Hepatocyte (in vitro differentiated cells): ENCODE measurements around the gene ITGB1BP1. TPM values are rescaled to one million over a fixed set of nuclear protein-coding genes. Genes with fewer than 3 reads are reported as not detected.

Experiments
- DNase-seq: peaks from one replicate; pipeline ENCODE4 v3.0.0-alpha.2; 2016; ENCODE audit warnings: low spot score
- H2AFZ ChIP-seq: fragments of 200-600 bp; sonication (generic); 2 replicates; pipeline ENCODE4 v1.6.0; 2016; ENCODE audit warnings: antibody characterized with exemption, mild to moderate bottlenecking
- H3K27ac ChIP-seq: fragments of 200-600 bp; sonication (generic); 2 replicates; pipeline ENCODE4 v1.5.1; 2016; ENCODE audit warnings: mild to moderate bottlenecking
- H3K27me3 ChIP-seq: fragments of 200-600 bp; sonication (generic); 2 replicates; pipeline ENCODE4 v1.6.1; 2016
- H3K36me3 ChIP-seq: fragments of 200-600 bp; sonication (generic); replicated peaks from 2 replicates; pipeline ENCODE4 v1.5.1; 2016; ENCODE audit warnings: low read depth; ENCODE audit not compliant: insufficient read depth
- H3K4me1 ChIP-seq: fragments of 200-600 bp; sonication (generic); 2 replicates; pipeline ENCODE4 v1.5.1; 2016; ENCODE audit warnings: mild to moderate bottlenecking, moderate library complexity; ENCODE audit not compliant: insufficient read depth
- H3K4me2 ChIP-seq: fragments of 200-600 bp; sonication (generic); 2 replicates; pipeline ENCODE4 v1.6.0; 2016
- H3K4me3 ChIP-seq: fragments of 200-600 bp; sonication (generic); 2 replicates; pipeline ENCODE4 v1.5.1; 2016; ENCODE audit warnings: mild to moderate bottlenecking
- H3K79me2 ChIP-seq: fragments of 200-600 bp; sonication (generic); 2 replicates; pipeline ENCODE4 v1.6.0; 2017; ENCODE audit warnings: mild to moderate bottlenecking
- H3K9me2 ChIP-seq: fragments of 200-600 bp; sonication (generic); replicated peaks from 2 replicates; pipeline ENCODE4 v1.6.0; 2017; ENCODE audit warnings: mild to moderate bottlenecking; ENCODE audit not compliant: insufficient read depth
- H3K9me3 ChIP-seq: fragments of 200-600 bp; sonication (generic); 2 replicates; pipeline ENCODE4 v1.5.1; 2016; ENCODE audit warnings: low read depth, mild to moderate bottlenecking
- H4K20me1 ChIP-seq: fragments of 200-600 bp; sonication (generic); 2 replicates; pipeline ENCODE4 v1.6.0; 2016; ENCODE audit warnings: mild to moderate bottlenecking; ENCODE audit not compliant: insufficient read depth, poor library complexity, severe bottlenecking
- CTCF ChIP-seq: fragments of 200-600 bp; sonication (generic); IDR thresholded peaks from 2 replicates; pipeline ENCODE4 v1.5.1; 2016; ENCODE audit warnings: antibody characterized with exemption, mild to moderate bottlenecking; ENCODE audit not compliant: poor library complexity
- EZH2 ChIP-seq: fragments of 200-600 bp; sonication (generic); IDR thresholded peaks from 2 replicates; pipeline ENCODE4 v1.6.1; 2016; ENCODE audit warnings: antibody characterized with exemption, mild to moderate bottlenecking, borderline replicate concordance
- EZH2phosphoT487 ChIP-seq: fragments of 200-600 bp; sonication (generic); IDR thresholded peaks from one replicate; pipeline ENCODE4 v1.6.1; 2018; ENCODE audit warnings: antibody characterized with exemption, mild to moderate bottlenecking, low read depth, moderate library complexity; ENCODE audit not compliant: unreplicated experiment, severe bottlenecking
- WGBS: methylation state at CpG from one replicate; pipeline ENCODE4 v1.1.6; 2016; ENCODE audit warnings: low lambda C conversion rate; ENCODE audit errors: missing lambda C conversion rate; 5-methylcytosine and 5-hydroxymethylcytosine counted together
- polyA plus RNA-seq: library from polyadenylated mRNA; unstranded; fragments of >200 nt; fragmentation: Nextera tagmentation; extraction: Ambion mirVana; gene quantifications from 2 replicates; pipeline ENCODE4 v1.2.1, GENCODE V29; 2016
- total RNA-seq: library from RNA; depleted of rRNA; stranded (reverse); fragments of >200 nt; gene quantifications from 2 replicates; pipeline ENCODE4 v1.2.3, GENCODE V29; 2014

ITGB1BP1 gene
- total and polyA plus RNA-seq, 2 experiments from 2014 or later = 17.4 to 51.8 TPM

- H3K9me3 ChIP-seq = no peaks in the 10 kb centered on the region
- H3K4me3 ChIP-seq = peak overlapping the region; percentile 72
- no peak for DNase-seq
- no peaks in the 10 kb centered on the region for H3K36me3 ChIP-seq
- peaks cover 20% of the 10 kb centered on the region for H3K4me1 ChIP-seq
- H3K4me2 ChIP-seq = peak overlapping the region; percentile 94
- no peaks in the 10 kb centered on the region for H3K27me3 ChIP-seq
- H4K20me1 ChIP-seq = no peaks in the 10 kb centered on the region
- no peak for TF ChIP-seq CTCF
- no peak for TF ChIP-seq EZH2phosphoT487
- TF ChIP-seq EZH2 = no peak
- H3K9me2 ChIP-seq = no peaks in the 10 kb centered on the region
- peak overlapping the region; percentile 88 for H3K27ac ChIP-seq
- H2AFZ ChIP-seq = peak overlapping the region; percentile 90
- WGBS = 64% methylated on average over 11 of the region's 11 CpGs
- peaks cover 47% of the 10 kb centered on the region for H3K79me2 ChIP-seq
Measured at GRCh38 chr2:9424447-9425164, 1.3 kb upstream of the ITGB1BP1 start.

- peak overlapping the region; percentile 90 for H2AFZ ChIP-seq
- no peaks in the 10 kb centered on the region for H3K9me3 ChIP-seq
- H3K4me3 ChIP-seq = peak overlapping the region; percentile 72
- no peaks in the 10 kb centered on the region for H3K27me3 ChIP-seq
- no peak for DNase-seq
- peak overlapping the region; percentile 88 for H3K27ac ChIP-seq
- H3K4me2 ChIP-seq = peak overlapping the region; percentile 94
- peaks cover 20% of the 10 kb centered on the region for H3K4me1 ChIP-seq
- no peak for TF ChIP-seq EZH2phosphoT487
- no peak for TF ChIP-seq EZH2
- 1% methylated on average over 18 of the region's 21 CpGs for WGBS
- H3K79me2 ChIP-seq = peaks cover 54% of the 10 kb centered on the region
- no peaks in the 10 kb centered on the region for H3K9me2 ChIP-seq
- H4K20me1 ChIP-seq = no peaks in the 10 kb centered on the region
- H3K36me3 ChIP-seq = no peaks in the 10 kb centered on the region
Measured at GRCh38 chr2:9423922-9424272, 569 bp upstream of the ITGB1BP1 start.

GRCh38 chr2:9422321-9423099, 818 bp downstream of the ITGB1BP1 start:
- Histone ChIP-seq H3K79me2 (peaks cover 68% of the 10 kb centered on the region), H3K4me2 (peak overlapping the region; percentile 98), H3K9me2 (no peaks in the 10 kb centered on the region), H3K4me1 (peaks cover 20% of the 10 kb centered on the region), H3K36me3 (no peaks in the 10 kb centered on the region), H4K20me1 (no peaks in the 10 kb centered on the region), H3K27me3 (no peaks in the 10 kb centered on the region), H2AFZ (peak overlapping the region; percentile 78), H3K27ac (peak overlapping the region; percentile 90), H3K9me3 (no peaks in the 10 kb centered on the region), H3K4me3 (peak overlapping the region; percentile 83)
- 4% methylated on average over 42 of the region's 42 CpGs for WGBS
- no peak for TF ChIP-seq EZH2phosphoT487
- TF ChIP-seq EZH2 = no peak
- TF ChIP-seq CTCF = no peak
- DNase-seq = peak; percentile 51

- Histone ChIP-seq H3K36me3 (no peaks in the 10 kb centered on the region), H3K9me3 (no peaks in the 10 kb centered on the region), H3K79me2 (peaks cover 68% of the 10 kb centered on the region), H3K4me2 (no peak overlapping the region), H3K9me2 (no peaks in the 10 kb centered on the region), H3K4me1 (peaks cover 20% of the 10 kb centered on the region), H3K4me3 (no peak overlapping the region), H2AFZ (no peak overlapping the region), H3K27me3 (no peaks in the 10 kb centered on the region), H3K27ac (no peak overlapping the region), H4K20me1 (no peaks in the 10 kb centered on the region)
- TF ChIP-seq EZH2 = no peak
- TF ChIP-seq CTCF = no peak
- no peak for TF ChIP-seq EZH2phosphoT487
- 81% methylated on average over 10 of the region's 10 CpGs for WGBS
- no peak for DNase-seq
Measured at GRCh38 chr2:9420495-9420894, 2.8 kb downstream of the ITGB1BP1 start.
